GM19372 (cell line): ENCODE results near the gene DNAH11.

Source experiments
- ATAC-seq: cut with Tn5 transposase; IDR thresholded peaks from one replicate; pipeline ENCODE4 v1.9.1; 2021; ENCODE audit warnings: mild to moderate bottlenecking, low read depth, moderate library complexity; ENCODE audit not compliant: unreplicated experiment

Gene DNAH11

DNA sequence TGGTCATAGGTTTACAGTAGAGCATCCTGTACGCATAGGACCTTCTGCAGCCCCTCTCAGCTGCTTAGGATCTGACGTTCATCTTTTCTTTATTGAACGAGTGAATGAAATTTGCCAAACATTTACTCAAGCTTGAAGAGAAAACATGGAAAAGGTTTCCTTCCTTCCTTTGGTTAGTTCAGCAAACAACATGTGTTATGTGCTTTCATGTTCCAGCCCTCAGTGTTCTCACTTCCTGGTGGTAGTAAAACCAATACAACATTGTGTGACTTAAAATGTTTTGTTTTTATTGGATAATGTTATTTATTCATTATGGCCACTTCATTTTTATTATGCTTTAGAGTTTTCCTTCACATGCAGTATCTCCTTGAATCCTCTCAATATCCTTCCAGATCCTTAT, 404.2 kb downstream of the DNAH11 start:
- ATAC-seq = no peak

DNA sequence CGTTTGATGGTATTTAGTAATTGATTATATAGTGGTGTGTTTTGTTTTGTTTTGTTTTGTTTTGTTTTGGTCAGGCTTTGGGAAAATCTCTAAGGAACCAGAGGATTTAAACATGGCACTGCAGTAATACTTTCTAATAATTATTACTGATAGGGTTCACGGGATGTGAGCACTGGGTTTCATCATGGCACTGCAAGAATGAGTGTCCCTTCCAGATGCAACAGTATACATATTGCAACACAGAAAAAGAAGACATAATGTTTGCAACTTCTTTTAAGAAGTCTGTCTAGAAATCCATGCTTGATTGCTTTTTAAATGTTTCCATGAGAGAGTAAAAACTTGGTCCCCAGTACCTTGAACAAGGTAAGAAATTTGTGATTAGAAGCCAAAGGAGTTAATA, 405.1 kb downstream of the DNAH11 start:
- ATAC-seq = no peak

DNA sequence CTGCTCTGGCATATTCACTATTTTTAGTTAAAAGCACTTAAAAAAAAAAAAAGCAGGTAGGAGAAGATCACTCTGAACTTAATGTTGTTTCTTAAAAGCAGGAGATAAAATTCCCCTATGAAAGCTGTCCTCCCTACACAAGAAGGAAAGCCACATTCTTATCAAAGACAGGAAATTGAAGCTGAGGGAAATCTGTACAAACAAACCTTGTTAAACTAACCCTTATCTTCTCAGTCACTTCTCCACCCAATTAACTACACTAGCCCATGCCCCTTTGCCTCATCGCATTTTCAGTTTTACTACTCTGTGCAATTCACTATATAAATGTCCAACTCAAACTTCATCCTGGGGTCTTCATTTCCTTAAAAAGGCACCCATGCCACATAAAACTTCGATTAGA, 405.5 kb downstream of the DNAH11 start:
- ATAC-seq = no peak

DNA sequence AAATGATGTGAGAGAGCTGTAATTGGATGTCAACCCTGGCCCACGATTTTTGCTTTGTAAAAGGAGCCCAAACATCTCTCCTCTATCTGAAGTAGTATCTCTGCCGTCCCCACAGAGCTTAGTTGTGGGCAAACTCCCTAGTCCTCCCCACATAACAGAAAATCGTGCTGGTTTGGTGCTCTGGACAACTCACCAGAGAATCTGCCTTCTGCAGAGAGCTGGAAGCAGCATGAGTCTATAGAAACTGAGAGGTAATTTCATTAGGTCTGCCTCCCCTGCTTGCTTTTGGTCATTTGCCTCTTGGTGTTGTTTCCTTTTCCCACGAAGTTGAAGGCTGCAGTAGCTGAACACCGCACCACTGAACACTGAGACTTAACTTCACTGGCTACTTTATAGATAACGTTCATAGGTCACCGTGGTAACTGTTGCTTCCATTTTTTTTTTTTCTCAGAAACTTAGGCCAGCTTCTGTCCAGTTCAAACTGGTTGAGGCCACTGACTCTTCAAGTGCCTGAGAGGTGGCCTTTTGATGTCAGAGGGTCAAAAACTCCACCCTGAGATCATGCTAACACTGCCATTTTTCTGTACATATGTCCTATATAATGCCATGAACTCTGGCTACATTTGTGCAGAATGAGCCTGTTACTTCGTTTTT, 406.2 kb downstream of the DNAH11 start:
- no peak for ATAC-seq
